HUES6 (cell line): ENCODE data around the gene DTD1.

Experiments used
- H3K27ac ChIP-seq: 2 replicates; pipeline ENCODE4 v1.7.0; 2013; ENCODE audit warnings: low read depth, mild to moderate bottlenecking, low read length, inconsistent platforms
- H3K27me3 ChIP-seq: 2 replicates; pipeline ENCODE4 v1.6.1; 2013; ENCODE audit warnings: low read length; ENCODE audit not compliant: control insufficient read depth, insufficient read depth
- H3K36me3 ChIP-seq: 2 replicates; pipeline ENCODE4 v1.6.1; 2013; ENCODE audit warnings: low read length; ENCODE audit not compliant: control insufficient read depth, insufficient read depth
- H3K4me1 ChIP-seq: 2 replicates; pipeline ENCODE4 v1.6.1; 2013; ENCODE audit warnings: low read length; ENCODE audit not compliant: control insufficient read depth, insufficient read depth
- H3K4me3 ChIP-seq: 2 replicates; pipeline ENCODE4 v1.5.1; 2013; ENCODE audit warnings: low read depth, low read length
- H3K9ac ChIP-seq: one replicate; pipeline ENCODE4 v1.6.1; 2013; ENCODE audit warnings: mild to moderate bottlenecking, low read length
- H3K9me3 ChIP-seq: 2 replicates; pipeline ENCODE4 v1.6.1; 2013; ENCODE audit warnings: low read depth, low read length; ENCODE audit not compliant: control insufficient read depth, insufficient read depth

DTD1 gene

GRCh38 chr20:18724077-18724476 lies 136.2 kb downstream of the DTD1 start:
- H3K9ac ChIP-seq: no peak overlapping the region
- H3K4me1 ChIP-seq: peaks cover 11% of the 10 kb centered on the region; the same call in 1 of the 2 replicates
- H3K9me3 ChIP-seq: 0 out of 2 replicates have a peak, but pooled peaks cover 2% of the 10 kb centered on the region
- no peaks in the 10 kb centered on the region for H3K27me3 ChIP-seq
- H3K27ac ChIP-seq: no peak overlapping the region
- no peak overlapping the region for H3K4me3 ChIP-seq
- no peaks in the 10 kb centered on the region for H3K36me3 ChIP-seq

GRCh38 chr20:18724788-18725464 lies 137.1 kb downstream of the DTD1 start:
- Histone ChIP-seq H3K27ac (no peak overlapping the region), H3K9me3 (0 out of 2 replicates have a peak, but pooled peaks cover 2% of the 10 kb centered on the region), H3K27me3 (no peaks in the 10 kb centered on the region), H3K36me3 (no peaks in the 10 kb centered on the region), H3K9ac (no peak overlapping the region), H3K4me3 (no peak overlapping the region), H3K4me1 (peaks cover 11% of the 10 kb centered on the region; the same call in 1 of the 2 replicates)

GRCh38 chr20:18727032-18727508 lies 139.2 kb downstream of the DTD1 start:
- H3K9me3 ChIP-seq: no peaks in the 10 kb centered on the region
- no peak overlapping the region for H3K4me3 ChIP-seq
- H3K27me3 ChIP-seq: no peaks in the 10 kb centered on the region

DNA sequence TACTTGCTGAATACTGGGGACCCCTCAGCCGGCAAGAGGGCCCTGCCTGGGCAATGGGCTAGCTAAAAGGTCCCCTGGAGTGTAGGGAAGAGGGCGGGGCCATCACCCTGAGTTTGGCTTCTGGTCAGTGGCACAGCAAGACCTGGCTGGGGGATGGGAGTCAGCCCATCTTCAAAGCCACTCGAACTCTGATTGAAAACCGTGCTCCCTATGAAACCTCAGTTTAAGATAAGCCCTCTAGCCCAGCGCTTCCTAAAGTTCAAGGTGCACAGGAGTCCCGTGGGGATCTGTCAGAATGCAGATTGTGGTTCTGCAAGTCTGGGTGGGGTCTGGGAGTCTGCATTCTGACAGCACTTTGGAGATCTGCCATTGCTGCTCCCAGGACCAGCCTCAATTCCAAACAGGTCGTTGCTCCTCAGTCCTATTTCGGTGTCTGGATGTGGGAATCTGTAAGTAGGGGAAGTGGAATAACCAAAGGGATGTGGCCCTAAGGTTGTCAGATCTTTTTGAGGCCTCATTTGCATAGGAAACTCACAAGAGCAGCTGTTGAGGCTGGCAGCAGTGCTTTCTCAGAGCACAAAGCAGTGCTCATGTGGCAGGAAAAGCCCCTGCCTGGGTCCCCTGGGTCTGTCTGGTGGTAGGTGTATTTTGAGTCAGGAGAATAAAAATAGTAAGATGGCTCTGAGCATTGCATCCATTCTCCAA lies 140.5 kb downstream of the DTD1 start:
- Histone ChIP-seq H3K4me1 (peaks cover 11% of the 10 kb centered on the region; the same call in 1 of the 2 replicates), H3K4me3 (no peak overlapping the region), H3K27ac (no peak overlapping the region)

More at GRCh38 chr20:18727032-18727508, 139.2 kb downstream of the DTD1 start:
- Histone ChIP-seq H3K27ac (no peak overlapping the region), H3K4me1 (peaks cover 11% of the 10 kb centered on the region; the same call in 1 of the 2 replicates), H3K36me3 (no peaks in the 10 kb centered on the region), H3K9ac (no peak overlapping the region)

GRCh38 chr20:18728870-18729224 lies 141.0 kb downstream of the DTD1 start:
- Histone ChIP-seq H3K27ac (no peak overlapping the region), H3K4me3 (no peak overlapping the region), H3K27me3 (no peaks in the 10 kb centered on the region), H3K36me3 (no peaks in the 10 kb centered on the region), H3K4me1 (peaks cover 11% of the 10 kb centered on the region; the same call in 1 of the 2 replicates), H3K9ac (no peak overlapping the region), H3K9me3 (no peaks in the 10 kb centered on the region)

More for the DNA sequence above, 140.5 kb downstream of the DTD1 start:
- Histone ChIP-seq H3K9me3 (no peaks in the 10 kb centered on the region), H3K27me3 (no peaks in the 10 kb centered on the region), H3K9ac (no peak overlapping the region), H3K36me3 (no peaks in the 10 kb centered on the region)

GRCh38 chr20:18729231-18729825 lies 141.5 kb downstream of the DTD1 start:
- peaks cover 11% of the 10 kb centered on the region; the same call in 1 of the 2 replicates for H3K4me1 ChIP-seq
- H3K36me3 ChIP-seq: 0 out of 2 replicates have a peak, but pooled peaks cover 2% of the 10 kb centered on the region
- H3K9me3 ChIP-seq: no peaks in the 10 kb centered on the region
- H3K27me3 ChIP-seq: no peaks in the 10 kb centered on the region
- H3K27ac ChIP-seq: no peak overlapping the region
- H3K4me3 ChIP-seq: no peak overlapping the region
- no peak overlapping the region for H3K9ac ChIP-seq

- peaks cover 9% of the 10 kb centered on the region; the same call in 1 of the 2 replicates for H3K4me1 ChIP-seq
- no peaks in the 10 kb centered on the region for H3K27me3 ChIP-seq
- H3K27ac ChIP-seq: no peak overlapping the region
- H3K36me3 ChIP-seq: 0 out of 2 replicates have a peak, but pooled peaks cover 2% of the 10 kb centered on the region
- H3K4me3 ChIP-seq: no peak overlapping the region
- H3K9me3 ChIP-seq: no peaks in the 10 kb centered on the region
- H3K9ac ChIP-seq: no peak overlapping the region
Observed at GRCh38 chr20:18731940-18732339, 144.1 kb downstream of the DTD1 start.

- H3K9ac ChIP-seq: no peak overlapping the region
- no peaks in the 10 kb centered on the region for H3K9me3 ChIP-seq
- no peak overlapping the region for H3K4me3 ChIP-seq
- peaks cover 6% of the 10 kb centered on the region for H3K4me1 ChIP-seq
- H3K27me3 ChIP-seq: no peaks in the 10 kb centered on the region
- H3K36me3 ChIP-seq: 0 out of 2 replicates have a peak, but pooled peaks cover 2% of the 10 kb centered on the region
- no peak overlapping the region for H3K27ac ChIP-seq
Observed at GRCh38 chr20:18734525-18735189, 146.8 kb downstream of the DTD1 start.

DNA sequence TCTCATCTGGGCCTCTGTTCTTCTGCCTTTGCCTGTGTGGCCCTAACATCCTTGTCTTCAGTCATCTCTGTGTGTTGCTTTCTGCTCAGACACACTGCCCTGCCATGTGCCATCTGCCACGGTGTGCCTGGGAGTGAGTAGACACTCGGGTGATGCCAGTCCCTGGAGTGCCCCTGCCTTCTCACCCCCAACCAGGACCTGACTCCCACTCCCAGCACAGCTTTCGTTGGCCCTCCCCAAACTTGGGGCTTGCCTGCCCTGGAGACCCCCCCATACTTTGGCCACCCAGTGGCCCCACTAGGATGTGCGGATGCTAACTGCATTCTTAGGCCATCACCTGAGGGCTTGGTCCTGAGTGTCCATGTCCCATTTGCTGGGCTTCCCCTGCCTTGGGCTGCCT lies 149.3 kb downstream of the DTD1 start:
- Histone ChIP-seq H3K4me1 (peaks cover 10% of the 10 kb centered on the region), H3K27ac (no peak overlapping the region), H3K9me3 (no peaks in the 10 kb centered on the region), H3K36me3 (0 out of 2 replicates have a peak, but pooled peaks cover 2% of the 10 kb centered on the region), H3K9ac (no peak overlapping the region), H3K27me3 (no peaks in the 10 kb centered on the region), H3K4me3 (no peak overlapping the region)

- no peak overlapping the region for H3K4me3 ChIP-seq
- no peaks in the 10 kb centered on the region for H3K9me3 ChIP-seq
- H3K9ac ChIP-seq: no peak overlapping the region
- no peak overlapping the region for H3K27ac ChIP-seq
- H3K27me3 ChIP-seq: no peaks in the 10 kb centered on the region
- 0 out of 2 replicates have a peak, but pooled peaks cover 2% of the 10 kb centered on the region for H3K36me3 ChIP-seq
- peaks cover 10% of the 10 kb centered on the region for H3K4me1 ChIP-seq
Observed at GRCh38 chr20:18738055-18738454, 150.2 kb downstream of the DTD1 start.
